C4-2B (cell line): ENCODE data around the gene PNPO.
A peak's percentile ranks its signal among the peaks of the same experiment; 100 is the strongest.

Source experiments
- H3K27ac ChIP-seq: fragments of 450-650 bp; 2 replicates; pipeline ENCODE4 v1.5.1; 2017
- ZFX ChIP-seq: fragments of 450-650 bp; IDR thresholded peaks from 2 replicates; pipeline ENCODE4 v1.6.1; 2017
- TF ChIP-seq, protein P1 (sequence below): fragments of 450-650 bp; conservative IDR thresholded peaks from 2 replicates; pipeline ENCODE4 v1.5.1; 2017; ENCODE audit warnings: mild to moderate bottlenecking

Gene PNPO

DNA sequence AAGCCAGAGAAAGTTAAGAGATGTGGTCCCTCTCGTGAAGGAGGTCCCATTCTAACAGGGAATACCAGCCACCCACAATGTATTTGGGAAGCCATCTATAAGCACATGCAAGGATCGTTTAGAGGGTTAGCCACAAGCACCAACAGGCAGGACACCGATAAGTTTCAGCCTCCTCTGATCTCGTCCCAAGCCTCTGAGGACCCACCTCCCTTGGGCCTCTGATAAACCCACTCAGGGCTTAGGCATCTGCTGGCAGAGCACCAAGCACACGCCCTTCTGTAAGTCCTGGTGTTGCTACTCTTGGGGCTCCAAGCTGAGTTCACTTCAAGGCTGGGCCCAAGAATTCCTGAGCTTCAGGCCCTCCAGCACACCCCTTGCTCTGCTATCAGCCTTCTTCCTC, 5.4 kb upstream of the PNPO start:
- H3K27ac ChIP-seq = no peak overlapping the region
- TF ChIP-seq ZFX = no peak
- TF ChIP-seq, protein P1, sequence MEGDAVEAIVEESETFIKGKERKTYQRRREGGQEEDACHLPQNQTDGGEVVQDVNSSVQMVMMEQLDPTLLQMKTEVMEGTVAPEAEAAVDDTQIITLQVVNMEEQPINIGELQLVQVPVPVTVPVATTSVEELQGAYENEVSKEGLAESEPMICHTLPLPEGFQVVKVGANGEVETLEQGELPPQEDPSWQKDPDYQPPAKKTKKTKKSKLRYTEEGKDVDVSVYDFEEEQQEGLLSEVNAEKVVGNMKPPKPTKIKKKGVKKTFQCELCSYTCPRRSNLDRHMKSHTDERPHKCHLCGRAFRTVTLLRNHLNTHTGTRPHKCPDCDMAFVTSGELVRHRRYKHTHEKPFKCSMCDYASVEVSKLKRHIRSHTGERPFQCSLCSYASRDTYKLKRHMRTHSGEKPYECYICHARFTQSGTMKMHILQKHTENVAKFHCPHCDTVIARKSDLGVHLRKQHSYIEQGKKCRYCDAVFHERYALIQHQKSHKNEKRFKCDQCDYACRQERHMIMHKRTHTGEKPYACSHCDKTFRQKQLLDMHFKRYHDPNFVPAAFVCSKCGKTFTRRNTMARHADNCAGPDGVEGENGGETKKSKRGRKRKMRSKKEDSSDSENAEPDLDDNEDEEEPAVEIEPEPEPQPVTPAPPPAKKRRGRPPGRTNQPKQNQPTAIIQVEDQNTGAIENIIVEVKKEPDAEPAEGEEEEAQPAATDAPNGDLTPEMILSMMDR = no peak

DNA sequence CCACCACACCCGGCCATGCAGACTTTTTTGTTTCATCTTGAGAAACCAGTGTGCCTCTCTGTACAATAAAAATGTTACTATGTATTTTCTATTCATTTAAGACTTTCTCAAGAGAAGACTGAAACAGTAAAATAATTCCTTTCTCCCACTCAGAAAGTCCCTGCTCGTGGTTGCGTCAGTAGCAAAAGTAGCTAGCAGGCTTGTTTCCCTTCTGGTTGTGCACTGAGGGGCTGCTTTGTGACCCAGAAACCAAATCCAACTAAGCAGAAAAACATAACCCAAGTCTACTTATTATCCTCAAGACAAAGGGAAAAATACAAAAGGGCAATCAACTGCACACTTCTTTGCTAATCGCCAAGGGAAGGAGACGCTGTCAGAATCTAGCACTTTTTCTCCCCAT, 3.4 kb upstream of the PNPO start:
- H3K27ac ChIP-seq = no peak overlapping the region
- TF ChIP-seq, protein P1 = no peak
- TF ChIP-seq ZFX = no peak

DNA sequence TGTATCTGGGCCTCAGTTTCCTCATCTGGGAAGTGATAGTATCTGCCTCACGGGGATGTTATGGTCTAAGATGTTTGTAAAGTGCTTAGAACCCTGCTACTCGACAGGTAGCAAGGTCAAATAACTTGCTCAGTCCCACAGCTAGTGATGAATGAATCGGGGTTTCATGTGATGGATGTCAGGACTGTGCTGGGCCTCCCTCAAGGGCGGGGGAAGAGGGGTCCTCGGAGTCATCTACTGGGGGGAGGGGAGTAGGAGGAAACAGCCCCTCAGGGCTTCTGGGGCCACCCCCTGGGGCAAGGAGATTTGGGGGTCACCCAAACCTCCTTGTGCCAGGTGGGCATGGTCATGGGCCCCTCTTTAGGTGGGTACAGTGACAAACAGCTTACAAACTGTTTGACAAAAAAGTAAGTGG, 732 bp downstream of the PNPO start:
- peak overlapping the region; percentile 88 for H3K27ac ChIP-seq
- TF ChIP-seq ZFX = no peak
- TF ChIP-seq, protein P1 = no peak

DNA sequence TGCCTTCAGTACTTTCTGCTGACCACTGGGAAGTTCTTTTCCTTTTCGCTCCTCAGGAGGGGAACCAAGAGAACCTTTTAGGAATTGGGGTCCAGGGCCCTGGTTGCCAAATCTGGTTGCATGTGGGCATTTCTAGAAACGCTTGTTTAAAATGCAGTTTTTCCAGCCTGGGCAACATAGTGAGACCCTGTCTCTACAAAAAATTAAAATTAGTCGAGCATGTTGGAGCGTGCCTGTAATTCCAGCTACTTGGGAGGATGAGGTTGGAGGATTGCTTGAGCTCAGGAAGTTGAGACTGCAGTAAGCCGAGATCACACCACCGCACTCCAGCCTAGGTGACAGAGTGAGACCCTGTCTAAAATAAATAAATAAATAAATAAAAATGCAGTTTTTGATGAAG, 1.2 kb downstream of the PNPO start:
- H3K27ac ChIP-seq = peak overlapping the region; percentile 88
- TF ChIP-seq, protein P1 = no peak
- no peak for TF ChIP-seq ZFX

DNA sequence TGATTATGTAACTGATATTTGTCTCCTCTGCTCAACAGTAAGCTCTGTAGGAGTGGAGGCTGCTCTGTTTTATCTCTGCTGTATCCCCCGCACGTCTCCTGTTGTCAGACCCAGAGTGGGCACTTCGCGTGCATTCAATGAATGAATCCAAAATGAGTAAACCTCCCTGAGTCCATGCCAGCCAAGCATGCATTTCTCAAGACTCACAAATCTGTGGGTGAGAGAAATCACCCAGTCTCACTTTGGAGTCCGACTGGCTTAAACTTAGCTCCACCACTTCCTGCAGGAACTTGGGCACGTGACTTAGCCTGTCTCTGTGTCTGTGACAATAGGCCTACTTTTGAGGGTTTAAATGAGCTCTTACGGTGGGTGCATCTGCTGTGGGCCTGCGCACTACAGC, 3.7 kb downstream of the PNPO start:
- H3K27ac ChIP-seq = peak overlapping the region; percentile 92; the same call in 1 of the 2 replicates
- TF ChIP-seq, protein P1 = no peak
- no peak for TF ChIP-seq ZFX

DNA sequence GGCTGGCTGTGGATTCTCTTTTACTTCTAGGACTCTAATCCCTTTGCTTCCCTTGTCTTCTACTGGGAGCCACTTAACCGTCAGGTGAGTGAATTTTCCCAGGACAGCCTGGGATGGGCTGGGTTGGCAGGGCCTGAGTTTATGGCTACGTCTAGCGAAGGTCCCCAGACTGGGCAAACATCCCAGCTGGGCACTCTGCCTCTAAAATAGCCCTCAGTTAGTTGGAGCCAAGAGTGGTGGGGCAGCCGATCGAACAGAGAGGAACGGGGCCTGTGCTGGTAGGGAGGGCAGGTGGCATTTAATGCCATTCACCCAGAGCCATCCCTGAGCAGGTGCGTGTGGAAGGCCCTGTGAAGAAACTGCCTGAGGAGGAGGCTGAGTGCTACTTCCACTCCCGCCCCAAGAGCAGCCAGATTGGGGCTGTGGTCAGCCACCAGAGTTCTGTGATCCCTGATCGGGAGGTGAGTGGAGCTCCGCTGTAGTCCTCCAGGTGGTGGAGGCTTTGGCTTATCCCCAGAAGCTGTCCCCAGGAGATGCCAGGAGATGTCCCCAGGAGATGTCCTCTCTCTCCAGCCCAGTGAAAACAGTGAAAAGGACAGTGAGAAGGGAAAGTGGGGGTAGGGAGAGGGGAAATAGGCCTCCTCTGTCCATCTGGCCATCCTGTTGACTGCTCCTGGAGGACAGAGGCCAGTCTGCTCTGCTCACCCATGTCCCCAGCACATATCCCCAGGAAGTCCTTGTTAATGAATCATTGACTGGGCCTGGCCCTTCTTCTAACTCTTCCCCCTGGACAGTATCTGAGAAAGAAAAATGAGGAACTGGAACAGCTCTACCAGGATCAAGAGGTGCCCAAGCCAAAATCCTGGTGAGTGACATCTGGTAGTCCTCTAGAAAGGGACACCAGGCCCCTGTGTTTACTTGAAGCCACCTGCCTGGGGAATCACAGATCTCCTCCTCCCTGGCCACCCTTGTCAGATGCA, 4.4 kb downstream of the PNPO start:
- TF ChIP-seq, protein P1 = no peak
- no peak for TF ChIP-seq ZFX

DNA sequence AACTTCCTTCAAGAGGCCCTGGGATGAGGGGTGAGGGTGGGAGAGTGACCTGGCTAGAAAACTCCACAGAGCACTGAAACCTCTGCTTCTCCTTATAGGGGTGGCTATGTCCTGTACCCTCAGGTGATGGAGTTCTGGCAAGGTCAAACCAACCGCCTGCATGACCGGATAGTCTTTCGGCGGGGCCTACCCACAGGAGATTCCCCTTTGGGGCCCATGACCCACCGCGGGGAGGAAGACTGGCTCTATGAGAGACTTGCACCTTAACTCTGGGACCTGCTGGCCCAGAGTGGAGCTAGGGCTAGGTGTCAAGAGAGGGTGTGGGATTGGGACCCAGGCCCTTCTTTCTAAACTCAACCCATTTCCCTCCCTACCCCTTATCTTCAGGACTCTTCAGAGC, 5.1 kb downstream of the PNPO start:
- TF ChIP-seq, protein P1 = no peak
- TF ChIP-seq ZFX = no peak
- peak overlapping the region; percentile 92 for H3K27ac ChIP-seq

More for the DNA sequence above, 4.4 kb downstream of the PNPO start:
- H3K27ac ChIP-seq = peak overlapping the region; percentile 92
